ENCODE results near the gene GMCL2.

GRCh38 chr5:178229861-178230260 is 42.7 kb upstream of the GMCL2 start:
- TF ChIP-seq CTCF (optimal IDR thresholded peaks at IDR 0.05 in 1 of 3, IDR thresholded peaks at IDR 0.05 in 1 of 3, conservative IDR thresholded peaks at IDR 0.05 in 1 of 3; ENCODE audit: extremely low read depth in 1 of 3, insufficient read depth in 2 of 3, low read length in 3 of 3) (no peak), EZH2 (IDR thresholded peaks at IDR 0.05; ENCODE audit: low read length) (no peak)
